Astrocyte of the cerebellum (primary cell): ENCODE data around the gene LCN1.

Experiments
- DNase-seq: peaks from one replicate; pipeline ENCODE4 v3.0.0-alpha.2; 2011; ENCODE audit warnings: low read depth
- H3K4me3 ChIP-seq: 2 replicates; pipeline ENCODE4 v1.5.1; 2011; ENCODE audit warnings: mild to moderate bottlenecking, low read depth, low read length, moderate library complexity
- CTCF ChIP-seq: IDR thresholded peaks from 2 replicates; pipeline ENCODE4 v1.5.1; 2012; ENCODE audit warnings: low read length, low read depth, moderate library complexity, mild to moderate bottlenecking; ENCODE audit errors: missing control alignments
- in situ Hi-C: cut with HindIII; loops from 2 replicates; pipeline ENCODE4 v1.10.0; 2017; ENCODE audit warnings: low sequenced_read_pairs

LCN1 gene

GRCh38 chr9:135505406-135506187, 15.6 kb upstream of the LCN1 start:
- in situ Hi-C loops, result loop anchor here (10.0 kb wide), 1 partner anchor 209 kb away; no protein-coding TSS in a partner anchor
- no peak overlapping the region for H3K4me3 ChIP-seq
- DNase-seq, result no peak
- no peak for TF ChIP-seq CTCF

GRCh38 chr9:135506327-135507103, 14.7 kb upstream of the LCN1 start:
- TF ChIP-seq CTCF, result no peak
- DNase-seq, result no peak
- H3K4me3 ChIP-seq, result no peak overlapping the region
- in situ Hi-C loops, result loop anchor here (10.0 kb wide), 1 partner anchor 208 kb away; no protein-coding TSS in a partner anchor

- in situ Hi-C loops, result loop anchor here (10.0 kb wide), 1 partner anchor 207 kb away; no protein-coding TSS in a partner anchor
- no peak for TF ChIP-seq CTCF
- no peak for DNase-seq
- no peak overlapping the region for H3K4me3 ChIP-seq
Measured at GRCh38 chr9:135507104-135508035, 13.9 kb upstream of the LCN1 start.

GRCh38 chr9:135508211-135508820, 12.9 kb upstream of the LCN1 start:
- in situ Hi-C loops, result loop anchor here (10.0 kb wide), 1 partner anchor 206 kb away; no protein-coding TSS in a partner anchor
- TF ChIP-seq CTCF, result no peak
- no peak for DNase-seq
- H3K4me3 ChIP-seq, result no peak overlapping the region

GRCh38 chr9:135509458-135509857, 11.8 kb upstream of the LCN1 start:
- DNase-seq, result no peak
- H3K4me3 ChIP-seq, result no peak overlapping the region
- in situ Hi-C loops, result loop anchor here (10.0 kb wide), 1 partner anchor 205 kb away; no protein-coding TSS in a partner anchor
- no peak for TF ChIP-seq CTCF
